ENCODE measurements around the gene C1QTNF6. TPM values are rescaled to one million over a fixed set of nuclear protein-coding genes. Genes with fewer than 3 reads are reported as not detected.
"Not testable (repeated sequence)": the region's sequence is repeated elsewhere in the genome, so short reads cannot be mapped to it uniquely, and the experiment has no call there.

The C1QTNF6 gene
- total and polyA plus RNA-seq, 10 donors = 5.3 to 10.3 (median 7.6) TPM

GRCh38 chr22:37172266-37173245 lies 15.5 kb downstream of the C1QTNF6 start:
- Histone ChIP-seq H3K9me3 (no peaks in the 10 kb centered on the region), H3K4me3 (no peak overlapping the region), H3K27ac (no peak overlapping the region), H3K36me3 (no peaks in the 10 kb centered on the region), H3K4me1 (peaks cover 14 to 57% (median 29%) of the 10 kb centered on the region in 6 donors), H3K27me3 (replicated peaks in 1 of 7) (no peaks in the 10 kb centered on the region)
- 85 to 92% (median 89%) methylated on average over 13 to 14 of the region's 14 CpGs for WGBS, 5 donors
- DNase-seq = peak; percentile 49
- TF ChIP-seq POLR2A (IDR thresholded peaks at IDR 0.05) = no peak
- TF ChIP-seq CTCF (IDR thresholded peaks at IDR 0.05 in 8 of 11, conservative IDR thresholded peaks at IDR 0.05 in 3 of 11) = no peak
- TF ChIP-seq POLR2AphosphoS5 (IDR thresholded peaks at IDR 0.05) = no peak
- intact Hi-C loops (cut with DNase I; ENCODE audit: low total_unique reads) = no loop called here

GRCh38 chr22:37171662-37172061 lies 16.4 kb downstream of the C1QTNF6 start:
- intact Hi-C loops (cut with DNase I; ENCODE audit: low total_unique reads) = no loop called here
- Histone ChIP-seq H3K36me3 (no peaks in the 10 kb centered on the region), H3K4me3 (no peak overlapping the region), H3K4me1 (peaks cover 17 to 57% (median 29%) of the 10 kb centered on the region in 6 donors), H3K27ac (no peak overlapping the region), H3K9me3 (no peaks in the 10 kb centered on the region), H3K27me3 (replicated peaks in 1 of 7) (no peaks in the 10 kb centered on the region)
- no peak for DNase-seq
- no peak for TF ChIP-seq POLR2A (IDR thresholded peaks at IDR 0.05)
- TF ChIP-seq CTCF (IDR thresholded peaks at IDR 0.05 in 8 of 11, conservative IDR thresholded peaks at IDR 0.05 in 3 of 11) = no peak
- TF ChIP-seq POLR2AphosphoS5 (IDR thresholded peaks at IDR 0.05) = no peak
- WGBS, 5 donors = 81 to 92% (median 90%) methylated on average over 5 of the region's 5 CpGs

GRCh38 chr22:37170689-37171405 lies 17.2 kb downstream of the C1QTNF6 start:
- 89 to 96% (median 92%) methylated on average over 14 to 16 of the region's 16 CpGs for WGBS, 5 donors
- DNase-seq; H3K9me3 ChIP-seq; H3K4me3 ChIP-seq; H3K36me3 ChIP-seq; H3K27me3 ChIP-seq (replicated peaks in 1 of 7); intact Hi-C loops (cut with DNase I; ENCODE audit: low total_unique reads): not testable (repeated sequence)
- peak overlapping the region in 4 of 8 donors; percentile 7 to 65 (median 28) for H3K27ac ChIP-seq
- H3K4me1 ChIP-seq = peaks cover 16 to 57% (median 29%) of the 10 kb centered on the region in 6 donors

GRCh38 chr22:37169947-37170688 lies 17.9 kb downstream of the C1QTNF6 start:
- no peak overlapping the region for H3K4me3 ChIP-seq
- WGBS, 5 donors = 85 to 90% (median 86%) methylated on average over 10 of the region's 10 CpGs
- intact Hi-C loops (cut with DNase I; ENCODE audit: low total_unique reads) = no loop called here
- H3K36me3 ChIP-seq = no peaks in the 10 kb centered on the region
- TF ChIP-seq POLR2A (IDR thresholded peaks at IDR 0.05) = no peak
- no peaks in the 10 kb centered on the region for H3K9me3 ChIP-seq
- peak; percentile 66 for DNase-seq
- peak overlapping the region in 4 of 8 donors; percentile 7 to 65 (median 28) for H3K27ac ChIP-seq
- H3K27me3 ChIP-seq (replicated peaks in 1 of 7) = no peaks in the 10 kb centered on the region
- H3K4me1 ChIP-seq = peaks cover 13 to 57% (median 31%) of the 10 kb centered on the region in 6 donors

Measured in spleen (tissue), 11 donors.